Suprapubic skin (tissue), 4 donors: Measurements from ENCODE around the gene AGR3. TPM values are rescaled to one million over a fixed set of nuclear protein-coding genes. Genes with fewer than 3 reads are reported as not detected.

Source experiments
- DNase-seq, 2 donors: peaks; one replicate each; pipeline ENCODE4 v3.0.0-alpha.2; 2019; ENCODE audit warnings: low spot score in 2 of 2
- H3K27ac ChIP-seq: fragments of 200-600 bp; sonication (generic); one replicate; pipeline ENCODE4 v1.5.1; 2019
- H3K27me3 ChIP-seq: fragments of 200-600 bp; sonication (generic); one replicate; pipeline ENCODE4 v1.5.1; 2019
- H3K36me3 ChIP-seq: fragments of 200-600 bp; sonication (generic); one replicate; pipeline ENCODE4 v1.5.1; 2019
- H3K4me1 ChIP-seq: fragments of 200-600 bp; sonication (generic); one replicate; pipeline ENCODE4 v1.5.1; 2019
- H3K4me3 ChIP-seq: fragments of 200-600 bp; sonication (generic); one replicate; pipeline ENCODE4 v1.5.1; 2019; ENCODE audit warnings: mild to moderate bottlenecking
- H3K9me3 ChIP-seq: fragments of 200-600 bp; sonication (generic); one replicate; pipeline ENCODE4 v1.5.1; 2019
- CTCF ChIP-seq, 2 donors: fragments of 200-600 bp in 1 of 2; fragments of 450-650 bp in 1 of 2; sonication (generic) in 1 of 2; IDR thresholded peaks; one replicate each; pipeline ENCODE4 v1.5.1; 2016 to 2019; ENCODE audit warnings: antibody characterized with exemption in 2 of 2, mild to moderate bottlenecking in 1 of 2, moderate library complexity in 1 of 2
- EP300 ChIP-seq: sonication (generic); formaldehyde crosslinking; IDR thresholded peaks from one replicate; pipeline ENCODE4 v1.6.1; 2017; ENCODE audit warnings: antibody characterized with exemption
- POLR2A ChIP-seq, 2 donors: fragments of 450-650 bp; IDR thresholded peaks; one replicate each; pipeline ENCODE4 v1.6.1; 2017; ENCODE audit warnings: antibody characterized with exemption in 2 of 2, mild to moderate bottlenecking in 2 of 2, moderate library complexity in 2 of 2
- POLR2AphosphoS5 ChIP-seq, 3 donors: sonication (generic); formaldehyde crosslinking; IDR thresholded peaks; one replicate each; pipeline ENCODE4 v1.6.1; 2017; ENCODE audit warnings: antibody characterized with exemption in 3 of 3
- WGBS: methylation state at CpG from one replicate; pipeline ENCODE4 v1.1.5; 2018; 5-methylcytosine and 5-hydroxymethylcytosine counted together
- total RNA-seq, 4 donors: library from RNA; depleted of rRNA; stranded (reverse); fragments of >200 nt; gene quantifications; one replicate each; pipeline ENCODE4 v1.1.0, GENCODE V29; 2016

AGR3 gene
- total RNA-seq, 4 donors from 2014 or later: 3.9 TPM; not detected in 3

GRCh38 chr7:16891874-16892643 is 10.3 kb upstream of the AGR3 start:
- Histone ChIP-seq H3K27ac (no peak overlapping the region), H3K9me3 (no peaks in the 10 kb centered on the region), H3K4me3 (no peak overlapping the region), H3K27me3 (no peaks in the 10 kb centered on the region), H3K4me1 (no peaks in the 10 kb centered on the region), H3K36me3 (no peaks in the 10 kb centered on the region)
- WGBS: 70% methylated on average over 1 of the region's 1 CpG
- TF ChIP-seq EP300 (no peak), POLR2A (IDR thresholded peaks at IDR 0.05) (no peak), CTCF (IDR thresholded peaks at IDR 0.05) (no peak), POLR2AphosphoS5 (IDR thresholded peaks at IDR 0.05) (no peak)
- no peak for DNase-seq

- 21% methylated on average over 2 of the region's 2 CpGs for WGBS
- TF ChIP-seq POLR2AphosphoS5 (IDR thresholded peaks at IDR 0.05) (no peak), CTCF (IDR thresholded peaks at IDR 0.05) (no peak), POLR2A (IDR thresholded peaks at IDR 0.05) (no peak), EP300 (no peak)
- Histone ChIP-seq H3K4me3 (no peak overlapping the region), H3K9me3 (no peaks in the 10 kb centered on the region), H3K27me3 (no peaks in the 10 kb centered on the region), H3K27ac (no peak overlapping the region), H3K4me1 (no peaks in the 10 kb centered on the region), H3K36me3 (no peaks in the 10 kb centered on the region)
- no peak for DNase-seq
These were observed 9.6 kb upstream of the AGR3 start for GRCh38 chr7:16891338-16891737.

- Histone ChIP-seq H3K9me3 (no peaks in the 10 kb centered on the region), H3K4me1 (no peaks in the 10 kb centered on the region), H3K4me3 (no peak overlapping the region), H3K27me3 (no peaks in the 10 kb centered on the region), H3K36me3 (no peaks in the 10 kb centered on the region), H3K27ac (no peak overlapping the region)
- TF ChIP-seq POLR2AphosphoS5 (IDR thresholded peaks at IDR 0.05) (no peak), CTCF (IDR thresholded peaks at IDR 0.05) (no peak), POLR2A (IDR thresholded peaks at IDR 0.05) (no peak), EP300 (no peak)
- DNase-seq: no peak
- WGBS: 70% methylated on average over 1 of the region's 1 CpG
These were observed 8.2 kb upstream of the AGR3 start for GRCh38 chr7:16889851-16890415.

DNA sequence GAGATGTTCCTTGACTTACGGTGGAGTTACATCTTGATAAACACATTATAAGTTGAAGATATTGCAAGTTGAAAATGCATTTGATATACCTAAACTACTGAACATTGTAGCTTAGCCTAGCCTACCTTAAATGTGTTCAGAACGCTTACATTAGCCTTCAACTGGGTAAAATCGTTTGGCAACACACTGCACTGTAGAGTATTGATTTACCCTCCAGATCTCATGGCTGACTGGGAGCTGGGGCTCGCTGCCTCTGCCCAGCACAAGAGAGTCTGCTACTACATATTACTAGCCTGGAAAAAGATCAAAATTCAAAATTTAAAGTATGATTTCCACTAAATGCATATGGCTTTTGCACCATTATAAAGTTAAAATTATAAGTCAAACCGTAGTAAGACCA is 7.5 kb upstream of the AGR3 start:
- Histone ChIP-seq H3K9me3 (no peaks in the 10 kb centered on the region), H3K4me1 (no peaks in the 10 kb centered on the region), H3K27me3 (no peaks in the 10 kb centered on the region), H3K27ac (no peak overlapping the region), H3K4me3 (no peak overlapping the region), H3K36me3 (no peaks in the 10 kb centered on the region)
- WGBS: 91% methylated on average over 5 of the region's 5 CpGs
- no peak for DNase-seq
- no peak for TF ChIP-seq CTCF (IDR thresholded peaks at IDR 0.05)
- TF ChIP-seq EP300: no peak
- no peak for TF ChIP-seq POLR2AphosphoS5 (IDR thresholded peaks at IDR 0.05)
- TF ChIP-seq POLR2A (IDR thresholded peaks at IDR 0.05): no peak

- 74% methylated on average over 2 of the region's 2 CpGs for WGBS
These were observed 2.1 kb upstream of the AGR3 start for GRCh38 chr7:16883918-16884317.

More at GRCh38 chr7:16883918-16884317, 2.1 kb upstream of the AGR3 start:
- Histone ChIP-seq H3K27ac (no peak overlapping the region), H3K4me3 (no peak overlapping the region), H3K4me1 (no peaks in the 10 kb centered on the region), H3K27me3 (no peaks in the 10 kb centered on the region), H3K9me3 (no peaks in the 10 kb centered on the region), H3K36me3 (no peaks in the 10 kb centered on the region)
- no peak for DNase-seq
- no peak for TF ChIP-seq CTCF (IDR thresholded peaks at IDR 0.05)
- no peak for TF ChIP-seq POLR2AphosphoS5 (IDR thresholded peaks at IDR 0.05)
- TF ChIP-seq POLR2A (IDR thresholded peaks at IDR 0.05): no peak
- TF ChIP-seq EP300: no peak
